ENCODE results near the gene KLC3. TPM values are rescaled to one million over a fixed set of nuclear protein-coding genes. Genes with fewer than 3 reads are reported as not detected.
A peak's percentile ranks its signal among the peaks of the same experiment; 100 is the strongest.

Gene KLC3
- total RNA-seq, 1 experiment from 2014 or later: 4.8 TPM

DNA sequence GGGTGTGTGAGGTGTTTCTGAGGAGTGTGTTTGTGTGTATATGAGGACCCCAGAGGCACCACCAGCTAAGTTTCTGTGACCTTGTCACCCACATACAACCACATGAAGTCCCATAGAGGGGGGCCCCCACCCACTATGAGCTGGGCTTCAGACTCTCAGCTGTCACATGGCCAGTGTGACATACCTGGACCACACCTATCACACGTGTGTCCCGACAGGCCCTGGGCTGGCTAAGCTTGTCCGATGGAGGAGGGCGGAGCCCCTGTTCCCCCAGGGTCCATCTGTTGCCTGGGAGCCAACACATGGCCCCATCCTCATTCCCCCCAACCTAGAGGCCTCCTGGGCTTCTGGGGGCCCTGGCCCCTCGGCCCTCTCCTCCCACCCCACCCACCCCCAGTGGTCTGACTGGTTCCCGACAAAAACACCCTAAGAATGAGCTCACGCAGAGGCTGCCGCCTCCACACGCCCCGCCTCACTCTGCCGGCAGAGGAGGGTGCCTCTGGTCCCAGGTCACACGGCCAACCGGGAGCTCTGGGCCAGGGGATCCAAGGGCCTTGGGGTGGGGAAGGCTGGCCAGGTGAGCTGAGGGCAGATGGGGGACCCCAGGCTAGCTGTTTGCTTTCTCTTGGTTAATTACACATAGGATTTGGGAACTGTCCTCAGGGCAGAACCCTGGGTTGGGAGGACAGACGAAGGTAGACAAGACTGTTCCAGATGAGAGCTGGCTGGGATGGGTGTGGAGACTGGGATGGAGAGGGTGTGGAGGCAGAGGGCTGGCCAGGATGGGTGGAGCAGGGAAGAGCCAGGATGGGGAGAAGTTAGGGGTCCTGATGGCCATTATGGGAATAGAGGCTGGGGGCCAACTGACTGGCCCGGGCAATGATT lies 4.3 kb downstream of the KLC3 start:
- peaks cover 4 to 11% (median 10%) of the 10 kb centered on the region in 3 experiments; a peak in 6 of 7 replicates for H3K36me3 Mint-ChIP-seq (ENCODE audit: insufficient read depth in 1 of 3, low read depth in 3 of 3)
- Histone ChIP-seq H2BK12ac (ENCODE audit: insufficient read length, low read depth, low read length) (no peak overlapping the region), H3K27me3 (ENCODE audit: insufficient read depth, low read length) (peaks cover 4% of the 10 kb centered on the region), H4K5ac (ENCODE audit: insufficient read length, low read depth, low read length) (no peak overlapping the region), H3K4me2 (ENCODE audit: insufficient read depth, insufficient read length, low read length) (no peak overlapping the region), H3K4me1 (ENCODE audit: insufficient read depth, low read length) (0 out of 2 replicates have a peak, but pooled peaks cover 2% of the 10 kb centered on the region), H3K18ac (ENCODE audit: insufficient read length, low read depth, low read length) (no peak overlapping the region), H3K79me1 (ENCODE audit: insufficient read depth, low read depth, low read length, poor library complexity, severe bottlenecking) (no peaks in the 10 kb centered on the region), H4K8ac (replicated peaks; ENCODE audit: insufficient read length, low read depth, low read length) (no peak overlapping the region), H2AK5ac (ENCODE audit: insufficient read length, low read length) (no peak overlapping the region), H4K91ac (ENCODE audit: insufficient read length, low read depth, low read length) (no peak overlapping the region), H3K9ac (ENCODE audit: extremely low read depth, insufficient read length, low read length) (no peak overlapping the region), H3K79me2 (ENCODE audit: insufficient read depth, low read length) (no peaks in the 10 kb centered on the region), H3K27ac (ENCODE audit: insufficient read length, low read depth, low read length) (no peak overlapping the region), H3K9me3 (ENCODE audit: control insufficient read depth, low read depth, low read length) (no peaks in the 10 kb centered on the region), H2BK120ac (ENCODE audit: low read depth, low read length, poor library complexity, severe bottlenecking) (no peak overlapping the region), H3K56ac (ENCODE audit: insufficient read length, low read depth, low read length) (no peak overlapping the region), H4K20me1 (ENCODE audit: control insufficient read depth, insufficient read depth, insufficient read length) (peaks cover 4% of the 10 kb centered on the region), H3K23ac (ENCODE audit: insufficient read length, low read depth, low read length) (no peak overlapping the region), H3K4ac (ENCODE audit: low read depth, low read length) (no peak overlapping the region), H2AFZ (ENCODE audit: low read length) (no peak overlapping the region), H2BK5ac (ENCODE audit: insufficient read length, low read length) (no peak overlapping the region), H2BK15ac (ENCODE audit: low read depth, low read length) (no peak overlapping the region), H2BK20ac (ENCODE audit: low read depth, low read length, poor library complexity, severe bottlenecking) (no peak overlapping the region), H3K23me2 (ENCODE audit: insufficient read length, low read depth, low read length, poor library complexity, severe bottlenecking) (peaks cover 12% of the 10 kb centered on the region), H3K14ac (ENCODE audit: insufficient read depth, low read length) (no peak overlapping the region; the same call in 1 of the 2 replicates), H3T11ph (ENCODE audit: low read length) (no peak overlapping the region)
- H3K27ac Mint-ChIP-seq: no peak overlapping the region
- H3K27me3 Mint-ChIP-seq (ENCODE audit: low read depth): peaks cover 8% of the 10 kb centered on the region
- peaks cover 12 to 24% of the 10 kb centered on the region in 2 experiments; a peak in 3 of 4 replicates for H3K4me1 Mint-ChIP-seq
- TF ChIP-seq, protein P1, sequence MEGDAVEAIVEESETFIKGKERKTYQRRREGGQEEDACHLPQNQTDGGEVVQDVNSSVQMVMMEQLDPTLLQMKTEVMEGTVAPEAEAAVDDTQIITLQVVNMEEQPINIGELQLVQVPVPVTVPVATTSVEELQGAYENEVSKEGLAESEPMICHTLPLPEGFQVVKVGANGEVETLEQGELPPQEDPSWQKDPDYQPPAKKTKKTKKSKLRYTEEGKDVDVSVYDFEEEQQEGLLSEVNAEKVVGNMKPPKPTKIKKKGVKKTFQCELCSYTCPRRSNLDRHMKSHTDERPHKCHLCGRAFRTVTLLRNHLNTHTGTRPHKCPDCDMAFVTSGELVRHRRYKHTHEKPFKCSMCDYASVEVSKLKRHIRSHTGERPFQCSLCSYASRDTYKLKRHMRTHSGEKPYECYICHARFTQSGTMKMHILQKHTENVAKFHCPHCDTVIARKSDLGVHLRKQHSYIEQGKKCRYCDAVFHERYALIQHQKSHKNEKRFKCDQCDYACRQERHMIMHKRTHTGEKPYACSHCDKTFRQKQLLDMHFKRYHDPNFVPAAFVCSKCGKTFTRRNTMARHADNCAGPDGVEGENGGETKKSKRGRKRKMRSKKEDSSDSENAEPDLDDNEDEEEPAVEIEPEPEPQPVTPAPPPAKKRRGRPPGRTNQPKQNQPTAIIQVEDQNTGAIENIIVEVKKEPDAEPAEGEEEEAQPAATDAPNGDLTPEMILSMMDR (conservative IDR thresholded peaks at IDR 0.05): no peak
- peak overlapping the region in 1 of 2 experiments; percentile 4; a peak in 1 of 5 replicates for H3K4me3 Mint-ChIP-seq
- no peak for DNase-seq
- WGBS (ENCODE audit: extremely low coverage, insufficient read length, low lambda C conversion rate): no CpG with 5 or more reads among the region's 15 CpGs
- H3K9me3 Mint-ChIP-seq: no peaks in the 10 kb centered on the region; a peak in 1 of 5 replicates

Measured in H9 (cell line).